Glutamatergic neuron (in vitro differentiated cells): Measurements from ENCODE around the gene UST. TPM values are rescaled to one million over a fixed set of nuclear protein-coding genes. Genes with fewer than 3 reads are reported as not detected.

Experiments
- DNase-seq: peaks from one replicate; pipeline ENCODE4 v3.0.0; 2022
- H3K27ac Mint-ChIP-seq: one replicate; pipeline ENCODE4 v1.8.0; 2020; ENCODE audit warnings: mild to moderate bottlenecking, mixed read lengths, inconsistent platforms; ENCODE audit not compliant: unreplicated experiment
- H3K27me3 Mint-ChIP-seq: one replicate; pipeline ENCODE4 v1.8.0; 2020; ENCODE audit warnings: mild to moderate bottlenecking, moderate library complexity, mixed read lengths, inconsistent platforms; ENCODE audit not compliant: unreplicated experiment
- H3K36me3 Mint-ChIP-seq: one replicate; pipeline ENCODE4 v1.8.0; 2020; ENCODE audit warnings: mild to moderate bottlenecking, mixed read lengths, inconsistent platforms; ENCODE audit not compliant: unreplicated experiment
- H3K4me1 Mint-ChIP-seq: one replicate; pipeline ENCODE4 v1.8.0; 2020; ENCODE audit warnings: mild to moderate bottlenecking, low read depth, mixed read lengths, inconsistent platforms; ENCODE audit not compliant: unreplicated experiment
- H3K4me3 Mint-ChIP-seq: one replicate; pipeline ENCODE4 v1.8.0; 2020; ENCODE audit warnings: mild to moderate bottlenecking, mixed read lengths, inconsistent platforms; ENCODE audit not compliant: unreplicated experiment
- H3K9me3 Mint-ChIP-seq: one replicate; pipeline ENCODE4 v1.8.0; 2020; ENCODE audit warnings: mild to moderate bottlenecking, moderate library complexity, mixed read lengths, inconsistent platforms; ENCODE audit not compliant: unreplicated experiment
- total RNA-seq: library from RNA; stranded (reverse); fragmentation: NEBNext Ultra II Directional; extraction: Animal tissue kit (Norgen Biotek cat#: 25700); gene quantifications from one replicate; pipeline ENCODE4 v1.2.1, GENCODE V29; 2021; ENCODE audit not compliant: unreplicated experiment
- TF ChIP-seq, protein P1 (sequence below): fragments of 200-600 bp; sonication (generic); IDR thresholded peaks from one replicate; pipeline ENCODE4 v1.5.0; 2021; ENCODE audit not compliant: partially characterized antibody, unreplicated experiment

Gene UST
- total RNA-seq, 1 donor from 2014 or later = 11.2 TPM

DNA sequence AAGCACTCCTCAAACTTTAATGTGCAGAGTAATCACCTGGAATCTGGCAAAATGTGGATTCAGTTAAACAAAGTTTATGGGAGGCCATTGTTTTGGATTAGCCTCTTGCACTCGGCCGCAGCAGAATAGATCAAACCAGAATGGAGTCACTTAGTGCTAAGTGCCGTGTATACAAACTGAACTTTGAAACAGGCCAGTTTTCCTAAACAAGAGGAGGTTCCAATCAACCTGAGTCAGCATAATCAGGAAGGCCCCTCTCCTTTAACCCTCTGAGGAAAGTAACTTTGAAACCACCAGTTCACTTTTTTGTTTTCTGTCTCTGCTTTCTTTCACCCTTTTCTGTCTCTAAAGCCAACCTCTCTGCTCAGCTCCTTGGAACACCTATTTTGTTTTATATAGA, 92.2 kb downstream of the UST start:
- Mint-ChIP-seq H3K27ac (no peak overlapping the region), H3K4me3 (no peak overlapping the region), H3K9me3 (no peaks in the 10 kb centered on the region), H3K27me3 (no peaks in the 10 kb centered on the region), H3K36me3 (peaks cover 4% of the 10 kb centered on the region), H3K4me1 (peaks cover 14% of the 10 kb centered on the region)
- TF ChIP-seq, protein P1, sequence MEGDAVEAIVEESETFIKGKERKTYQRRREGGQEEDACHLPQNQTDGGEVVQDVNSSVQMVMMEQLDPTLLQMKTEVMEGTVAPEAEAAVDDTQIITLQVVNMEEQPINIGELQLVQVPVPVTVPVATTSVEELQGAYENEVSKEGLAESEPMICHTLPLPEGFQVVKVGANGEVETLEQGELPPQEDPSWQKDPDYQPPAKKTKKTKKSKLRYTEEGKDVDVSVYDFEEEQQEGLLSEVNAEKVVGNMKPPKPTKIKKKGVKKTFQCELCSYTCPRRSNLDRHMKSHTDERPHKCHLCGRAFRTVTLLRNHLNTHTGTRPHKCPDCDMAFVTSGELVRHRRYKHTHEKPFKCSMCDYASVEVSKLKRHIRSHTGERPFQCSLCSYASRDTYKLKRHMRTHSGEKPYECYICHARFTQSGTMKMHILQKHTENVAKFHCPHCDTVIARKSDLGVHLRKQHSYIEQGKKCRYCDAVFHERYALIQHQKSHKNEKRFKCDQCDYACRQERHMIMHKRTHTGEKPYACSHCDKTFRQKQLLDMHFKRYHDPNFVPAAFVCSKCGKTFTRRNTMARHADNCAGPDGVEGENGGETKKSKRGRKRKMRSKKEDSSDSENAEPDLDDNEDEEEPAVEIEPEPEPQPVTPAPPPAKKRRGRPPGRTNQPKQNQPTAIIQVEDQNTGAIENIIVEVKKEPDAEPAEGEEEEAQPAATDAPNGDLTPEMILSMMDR = no peak
- DNase-seq = no peak

DNA sequence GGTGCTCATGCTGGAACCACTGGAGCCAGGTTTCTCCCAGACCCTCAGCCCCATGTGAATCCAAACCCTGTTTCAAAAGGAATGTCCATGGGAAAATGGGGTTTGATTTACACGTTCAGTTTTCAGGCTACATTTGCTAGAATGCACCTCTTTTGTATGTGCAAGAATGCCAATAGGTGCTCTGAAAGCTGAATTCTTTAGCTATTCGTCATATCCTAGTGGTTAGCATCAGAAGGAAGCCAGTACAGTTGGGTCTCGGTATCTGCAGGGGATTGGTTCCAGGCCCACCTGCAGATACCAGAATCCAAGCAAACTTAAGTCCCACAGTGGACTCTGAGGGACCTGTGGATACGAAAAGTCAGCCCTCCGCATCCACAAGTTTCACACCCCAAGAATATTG, 93.4 kb downstream of the UST start:
- TF ChIP-seq, protein P1 = no peak
- Mint-ChIP-seq H3K27ac (no peak overlapping the region), H3K9me3 (peaks cover 2% of the 10 kb centered on the region), H3K36me3 (peaks cover 4% of the 10 kb centered on the region), H3K27me3 (no peaks in the 10 kb centered on the region), H3K4me3 (no peak overlapping the region), H3K4me1 (peaks cover 14% of the 10 kb centered on the region)
- DNase-seq = no peak

- DNase-seq = no peak
- TF ChIP-seq, protein P1 = no peak
- Mint-ChIP-seq H3K27me3 (no peaks in the 10 kb centered on the region), H3K9me3 (peaks cover 2% of the 10 kb centered on the region), H3K4me1 (peaks cover 8% of the 10 kb centered on the region), H3K36me3 (peaks cover 4% of the 10 kb centered on the region), H3K4me3 (no peak overlapping the region), H3K27ac (peak overlapping the region; percentile 39)
These were observed 95.6 kb downstream of the UST start for GRCh38 chr6:148842296-148843019.

- no peak overlapping the region for H3K27ac Mint-ChIP-seq
- H3K9me3 Mint-ChIP-seq = peaks cover 2% of the 10 kb centered on the region
- peaks cover 3% of the 10 kb centered on the region for H3K27me3 Mint-ChIP-seq
- H3K4me1 Mint-ChIP-seq = peaks cover 7% of the 10 kb centered on the region
- DNase-seq = no peak
- no peak overlapping the region for H3K4me3 Mint-ChIP-seq
- TF ChIP-seq, protein P1 = no peak
- no peaks in the 10 kb centered on the region for H3K36me3 Mint-ChIP-seq
These were observed 98.6 kb downstream of the UST start for GRCh38 chr6:148845464-148845863.
